Natural killer cell (primary cell): ENCODE measurements around the gene PPP1R13L. TPM values are rescaled to one million over a fixed set of nuclear protein-coding genes. Genes with fewer than 3 reads are reported as not detected.

ENCODE experiments used
- ATAC-seq, 3 donors: fragments of 150-1000 bp in 2 of 3; fragments of 200-7000 bp in 1 of 3; cut with Tn5 transposase; 1 replicate in 1 of 3; 2 replicates in 2 of 3; pipeline ENCODE4 v1.10.0; 2021; ENCODE audit warnings: mild to moderate bottlenecking in 2 of 3, moderate library complexity in 2 of 3
- DNase-seq, 2 donors: peaks; one replicate each; pipeline versions ENCODE4 v3.0.0 to v3.0.0-alpha.2; 2013 to 2021; ENCODE audit warnings: mixed read lengths in 1 of 2
- H3K27ac ChIP-seq: one replicate; pipeline ENCODE4 v1.5.1; 2013; ENCODE audit warnings: mild to moderate bottlenecking, low read length
- H3K27me3 ChIP-seq: one replicate; pipeline ENCODE4 v1.6.1; 2013; ENCODE audit warnings: low read length; ENCODE audit not compliant: control insufficient read depth, insufficient read depth
- H3K36me3 ChIP-seq: one replicate; pipeline ENCODE4 v1.6.1; 2013; ENCODE audit warnings: low read length; ENCODE audit not compliant: control insufficient read depth, insufficient read depth
- H3K4me1 ChIP-seq: one replicate; pipeline ENCODE4 v1.6.1; 2013; ENCODE audit warnings: low read length; ENCODE audit not compliant: control insufficient read depth, insufficient read depth
- H3K4me3 ChIP-seq: one replicate; pipeline ENCODE4 v1.5.1; 2013; ENCODE audit warnings: low read length
- H3K9me3 ChIP-seq: one replicate; pipeline ENCODE4 v1.6.1; 2013; ENCODE audit warnings: low read length; ENCODE audit not compliant: control insufficient read depth, insufficient read depth
- H3K27ac Mint-ChIP-seq, 2 donors: one replicate each; pipeline ENCODE4 v1.8.0; 2022; ENCODE audit warnings: mild to moderate bottlenecking in 2 of 2, mixed read lengths in 2 of 2, moderate library complexity in 1 of 2
- H3K27me3 Mint-ChIP-seq, 2 donors: one replicate each; pipeline ENCODE4 v1.8.0; 2022; ENCODE audit warnings: low read depth in 2 of 2, mixed read lengths in 2 of 2
- H3K36me3 Mint-ChIP-seq: one replicate; pipeline ENCODE4 v1.8.0; 2022; ENCODE audit warnings: mixed read lengths
- H3K4me1 Mint-ChIP-seq, 2 donors: one replicate each; pipeline ENCODE4 v1.8.0; 2022; ENCODE audit warnings: mixed read lengths in 2 of 2
- H3K4me3 Mint-ChIP-seq: one replicate; pipeline ENCODE4 v1.8.0; 2022; ENCODE audit warnings: mild to moderate bottlenecking, moderate library complexity, mixed read lengths
- H3K9me3 Mint-ChIP-seq, 2 donors: one replicate each; pipeline ENCODE4 v1.8.0; 2022; ENCODE audit warnings: mixed read lengths in 2 of 2
- CTCF ChIP-seq: fragments of 200-600 bp; IDR thresholded peaks from one replicate; pipeline ENCODE4 v1.8.0; 2022; ENCODE audit warnings: antibody characterized with exemption
- WGBS: methylation state at CpG from one replicate; pipeline ENCODE4 v1.1.7; 2013; ENCODE audit warnings: missing lambda C conversion rate; ENCODE audit not compliant: insufficient coverage; 5-methylcytosine and 5-hydroxymethylcytosine counted together
- intact Hi-C: fragments of 100-400 bp; cut with micrococcal nuclease; formaldehyde crosslinking; loops from one replicate; pipeline ENCODE4 v1.14.2; 2022
- total RNA-seq, 4 donors: library from RNA; stranded (reverse); fragments of 120-200 nt in 1 of 4; gene quantifications; one replicate each; pipeline versions ENCODE4 v1.2.3 to v1.2.4, GENCODE V29; 2013 to 2022

The PPP1R13L gene
- total RNA-seq, result 1 to 10 TPM; 5.6 to 7.4 (median 5.9) TPM
- 2.2 TPM for total RNA-seq (2013)

- no peaks in the 10 kb centered on the region for H3K36me3 ChIP-seq
- Mint-ChIP-seq H3K4me3 (peak within 1 kb of the TSS; percentile 97), H3K27me3 (peaks cover 10 to 14% of the 10 kb centered on the region in 2 donors), H3K27ac (peak within 1 kb of the TSS; percentile 86 to 92), H3K36me3 (no peaks in the 10 kb centered on the region), H3K9me3 (no peaks in the 10 kb centered on the region), H3K4me1 (peaks cover 33 to 37% of the 10 kb centered on the region in 2 donors)
- H3K4me3 ChIP-seq, result peak within 1 kb of the TSS; percentile 67
- no peak for TF ChIP-seq CTCF
- intact Hi-C loops, result loop anchor here (2.0 to 10.0 kb wide), 2 partner anchors 74 to 240 kb away; no protein-coding TSS in a partner anchor
- peak within 1 kb of the TSS; percentile 84 for H3K27ac ChIP-seq
- peak in 2 of 3 donors; percentile 1 to 2 for ATAC-seq
- H3K4me1 ChIP-seq, result peaks cover 35% of the 10 kb centered on the region
- 7% methylated on average over 46 of the region's 46 CpGs for WGBS
- DNase-seq, result peak in 1 of 2 donors; percentile 57
- H3K27me3 ChIP-seq, result peaks cover 25% of the 10 kb centered on the region
- H3K9me3 ChIP-seq, result no peaks in the 10 kb centered on the region
Observed at GRCh38 chr19:45404557-45405434, at the start of gene PPP1R13L. TSS of gene PPP1R13L (minus strand) at chr19:45405069. CDS start at chr19:45398318, 6,751 bp downstream.

GRCh38 chr19:45451850-45452387 lies 47.0 kb upstream of the PPP1R13L start:
- peaks cover 68% of the 10 kb centered on the region for H3K4me1 ChIP-seq
- ATAC-seq (no peak), DNase-seq (no peak)
- H3K4me3 ChIP-seq, result no peak overlapping the region
- no peaks in the 10 kb centered on the region for H3K27me3 ChIP-seq
- no peaks in the 10 kb centered on the region for H3K27me3 Mint-ChIP-seq
- no peak for TF ChIP-seq CTCF
- peak overlapping the region; percentile 93 for H3K4me3 Mint-ChIP-seq
- no peaks in the 10 kb centered on the region for H3K9me3 ChIP-seq
- intact Hi-C loops, result loop anchor here (10.0 kb wide), 1 partner anchor 193 kb away; no protein-coding TSS in a partner anchor
- H3K9me3 Mint-ChIP-seq, result no peaks in the 10 kb centered on the region
- H3K36me3 Mint-ChIP-seq, result no peaks in the 10 kb centered on the region
- H3K4me1 Mint-ChIP-seq, result peaks cover 66 to 76% of the 10 kb centered on the region in 2 donors
- H3K36me3 ChIP-seq, result peaks cover 5% of the 10 kb centered on the region
- peak overlapping the region; percentile 100 for H3K27ac ChIP-seq
- WGBS, result 74% methylated on average over 12 of the region's 12 CpGs
- H3K27ac Mint-ChIP-seq, result peak overlapping the region; percentile 99 to 100

- intact Hi-C loops, result loop anchor here (10.0 kb wide), 1 partner anchor 194 kb away; no protein-coding TSS in a partner anchor
- Histone ChIP-seq H3K27ac (peak overlapping the region; percentile 100), H3K36me3 (peaks cover 5% of the 10 kb centered on the region), H3K4me3 (peak overlapping the region; percentile 67), H3K9me3 (no peaks in the 10 kb centered on the region), H3K4me1 (peaks cover 68% of the 10 kb centered on the region), H3K27me3 (no peaks in the 10 kb centered on the region)
- DNase-seq, result peak in 1 of 2 donors; percentile 89
- Mint-ChIP-seq H3K27ac (peak overlapping the region; percentile 99 to 100), H3K4me1 (peaks cover 66 to 75% of the 10 kb centered on the region in 2 donors), H3K36me3 (no peaks in the 10 kb centered on the region), H3K27me3 (no peaks in the 10 kb centered on the region), H3K4me3 (peak overlapping the region; percentile 93), H3K9me3 (no peaks in the 10 kb centered on the region)
- peak; percentile 28 to 48 (median 30) for ATAC-seq
- no peak for TF ChIP-seq CTCF
- WGBS, result 2% methylated on average over 28 of the region's 28 CpGs
Observed at GRCh38 chr19:45451131-45451849, 46.4 kb upstream of the PPP1R13L start.
